IPS DF 6.9 (cell line): Measurements from ENCODE around the gene GABRB3.

Experiments used
- DNase-seq: peaks from one replicate; pipeline ENCODE4 v3.0.0-alpha.2; 2013; ENCODE audit warnings: low read depth, low spot score
- H3K27ac ChIP-seq: one replicate; pipeline ENCODE4 v1.5.1; 2013; ENCODE audit warnings: low read length, control low read depth
- H3K27me3 ChIP-seq: 2 replicates; pipeline ENCODE4 v1.6.1; 2013; ENCODE audit warnings: mild to moderate bottlenecking, low read length; ENCODE audit not compliant: control insufficient read depth, insufficient read depth
- H3K36me3 ChIP-seq: 2 replicates; pipeline ENCODE4 v1.6.1; 2013; ENCODE audit warnings: low read length; ENCODE audit not compliant: control insufficient read depth, insufficient read depth
- H3K4me1 ChIP-seq: 2 replicates; pipeline ENCODE4 v1.6.1; 2013; ENCODE audit warnings: low read length; ENCODE audit not compliant: control insufficient read depth, insufficient read depth
- H3K4me3 ChIP-seq: 2 replicates; pipeline ENCODE4 v1.5.1; 2013; ENCODE audit warnings: mild to moderate bottlenecking, low read length
- H3K9me3 ChIP-seq: 2 replicates; pipeline ENCODE4 v1.6.1; 2013; ENCODE audit warnings: low read length, inconsistent platforms; ENCODE audit not compliant: control insufficient read depth, insufficient read depth
- WGBS: extraction: QIAGEN DNeasy Blood & Tissue Kit; methylation state at CpG from one replicate; pipeline ENCODE4 v1.1.7; 2013; ENCODE audit warnings: mixed read lengths, missing lambda C conversion rate; ENCODE audit not compliant: insufficient read length, insufficient coverage; 5-methylcytosine and 5-hydroxymethylcytosine counted together

GABRB3 gene

DNA sequence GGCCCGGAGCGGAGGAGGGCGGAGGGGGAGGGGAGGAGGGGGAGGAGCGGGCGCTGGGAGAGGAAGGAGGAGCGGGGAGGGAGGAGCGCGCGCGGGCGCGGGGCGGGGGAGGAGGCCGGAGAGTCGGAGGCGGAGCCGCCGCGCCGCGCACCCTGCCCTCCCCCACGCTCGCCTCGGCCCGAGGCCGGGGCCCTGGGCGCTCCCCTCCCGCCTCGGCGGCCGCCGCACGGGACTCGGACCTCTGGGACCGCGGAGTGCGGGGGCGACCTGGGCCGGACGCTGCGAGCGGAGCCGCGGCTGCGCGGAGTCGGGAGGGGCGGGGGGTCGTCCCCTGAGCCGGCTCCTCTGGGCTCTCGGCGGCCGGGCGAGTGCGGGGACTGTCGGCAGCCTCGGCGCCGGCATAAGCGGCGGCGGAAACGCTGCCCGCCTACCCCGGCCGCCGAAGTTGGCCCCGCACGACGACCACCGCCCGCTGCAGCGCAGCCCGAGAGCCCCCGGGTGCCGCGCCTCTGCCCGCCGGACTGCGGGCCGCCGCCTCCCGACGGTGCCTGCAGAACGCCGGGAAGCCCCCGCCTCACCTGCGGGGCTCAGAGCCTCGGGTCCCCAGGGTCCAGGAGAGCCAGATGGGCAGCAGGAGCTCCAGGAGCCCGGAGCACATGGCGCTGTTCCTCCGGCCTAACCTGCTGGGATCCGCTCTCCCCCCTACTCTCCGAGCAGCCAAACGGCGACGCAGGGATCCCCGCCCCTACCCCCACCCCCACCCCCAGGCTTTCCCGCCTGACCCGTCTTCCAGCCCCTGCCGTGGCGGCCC lies 406 bp upstream of the GABRB3 start:
- Histone ChIP-seq H3K27ac (no peak overlapping the region), H3K27me3 (no peaks in the 10 kb centered on the region), H3K4me3 (peak overlapping the region; percentile 85), H3K4me1 (no peaks in the 10 kb centered on the region), H3K36me3 (no peaks in the 10 kb centered on the region), H3K9me3 (no peaks in the 10 kb centered on the region)
- no CpG with 5 or more reads among the region's 102 CpGs for WGBS
- DNase-seq = no peak

DNA sequence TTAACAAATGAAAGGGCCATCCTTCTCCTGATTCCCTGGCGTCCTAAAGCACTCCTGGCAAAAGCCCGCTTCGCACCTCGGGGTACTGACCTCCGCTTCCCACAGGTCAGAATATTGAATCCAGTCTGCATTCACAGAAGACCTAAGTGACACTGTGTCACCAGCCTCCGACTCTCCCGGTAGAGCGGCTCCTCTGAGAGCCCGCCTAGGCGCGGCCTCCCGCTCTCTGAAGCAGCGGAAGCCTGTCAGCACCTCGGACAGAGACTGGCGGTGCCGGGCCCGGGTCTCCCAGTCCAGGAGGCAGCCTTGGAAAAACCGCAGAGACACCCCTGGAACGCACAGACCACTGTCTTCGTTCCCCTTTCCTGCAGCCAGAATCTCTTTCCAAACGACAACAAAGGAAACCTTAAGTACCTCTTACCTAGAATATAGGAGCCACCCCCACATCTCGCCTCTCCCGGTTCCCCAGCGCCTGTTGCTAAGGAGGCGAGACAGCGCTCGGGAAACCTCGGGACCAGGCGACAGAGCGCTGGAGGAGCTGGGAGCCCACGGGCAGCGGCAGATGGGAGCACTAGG lies 1.2 kb downstream of the GABRB3 start:
- no CpG with 5 or more reads among the region's 32 CpGs for WGBS
- no peak for DNase-seq
- Histone ChIP-seq H3K4me1 (no peaks in the 10 kb centered on the region; the same call in 1 of the 2 replicates), H3K4me3 (peak overlapping the region; percentile 73; the same call in 1 of the 2 replicates), H3K27ac (no peak overlapping the region), H3K27me3 (no peaks in the 10 kb centered on the region), H3K9me3 (no peaks in the 10 kb centered on the region), H3K36me3 (no peaks in the 10 kb centered on the region)

DNA sequence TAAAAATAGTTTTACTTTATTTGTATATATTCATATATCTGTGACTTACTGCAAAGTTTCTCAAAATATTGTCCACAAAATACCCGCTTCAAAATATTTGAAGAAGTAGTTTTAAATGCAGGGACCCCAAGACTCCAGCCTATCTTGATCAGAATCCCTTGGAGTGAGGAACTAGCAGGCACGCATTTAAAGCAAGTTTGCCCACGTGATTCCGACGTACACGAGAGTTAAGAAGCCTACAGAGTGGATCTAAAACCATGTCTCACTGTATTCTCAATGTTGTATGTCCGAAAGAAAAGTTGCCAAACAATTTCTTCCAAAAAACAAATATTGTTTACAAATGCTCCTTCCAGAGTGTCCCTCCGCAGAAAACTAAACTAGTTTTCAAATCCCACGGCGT lies 1.7 kb downstream of the GABRB3 start:
- Histone ChIP-seq H3K36me3 (no peaks in the 10 kb centered on the region), H3K9me3 (no peaks in the 10 kb centered on the region), H3K27me3 (no peaks in the 10 kb centered on the region), H3K27ac (no peak overlapping the region), H3K4me3 (peak overlapping the region; percentile 47; the same call in 1 of the 2 replicates), H3K4me1 (no peaks in the 10 kb centered on the region; the same call in 1 of the 2 replicates)
- DNase-seq = no peak
- no CpG with 5 or more reads among the region's 10 CpGs for WGBS

DNA sequence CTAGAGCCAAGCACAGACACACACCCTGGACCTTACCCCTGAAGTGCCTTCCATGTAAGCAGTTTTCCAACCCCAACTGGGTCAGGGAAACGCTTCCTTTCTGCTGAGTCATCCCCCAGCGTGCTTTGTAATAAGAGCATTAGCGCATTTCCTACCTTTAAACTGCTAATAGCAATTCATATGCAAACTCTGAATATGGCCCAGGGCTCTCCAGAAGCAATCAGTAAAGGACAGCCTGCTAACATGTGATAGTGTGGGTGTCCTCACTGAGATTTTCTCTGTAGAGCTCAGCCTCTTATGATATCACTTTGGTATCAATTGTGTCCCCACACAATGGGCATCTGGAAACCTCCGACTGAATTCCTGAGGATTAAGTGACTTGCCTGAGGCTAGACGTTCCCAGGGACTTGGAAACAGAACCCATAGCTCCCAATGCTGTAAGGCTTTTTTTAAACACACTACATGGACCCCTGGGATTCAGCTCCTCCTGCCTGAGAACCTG lies 5.6 kb downstream of the GABRB3 start:
- H3K36me3 ChIP-seq = no peaks in the 10 kb centered on the region
- H3K4me1 ChIP-seq = peaks cover 3% of the 10 kb centered on the region; the same call in 1 of the 2 replicates
- H3K27me3 ChIP-seq = no peaks in the 10 kb centered on the region
- peak overlapping the region; percentile 73 for H3K27ac ChIP-seq
- no peaks in the 10 kb centered on the region for H3K9me3 ChIP-seq
- no peak for DNase-seq
- no peak overlapping the region for H3K4me3 ChIP-seq
- WGBS = no CpG with 5 or more reads among the region's 5 CpGs

DNA sequence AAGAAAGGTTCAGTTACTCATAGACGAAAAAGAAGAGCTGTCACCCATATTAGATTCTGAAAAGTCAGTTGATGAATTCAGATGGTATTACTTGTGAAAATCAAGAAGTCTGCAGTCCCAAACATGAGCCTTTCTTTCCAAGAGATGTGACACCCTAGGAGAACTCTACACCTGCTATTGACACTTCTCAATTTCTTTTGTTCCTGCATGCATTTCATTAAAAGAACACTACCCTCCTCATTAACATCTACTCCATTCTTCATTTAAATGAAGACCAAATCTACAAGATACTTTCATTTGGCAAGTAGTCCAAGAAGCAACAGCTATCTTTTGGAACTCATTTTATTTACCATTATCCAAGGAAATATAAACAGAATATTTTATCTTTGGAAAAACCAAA lies 6.6 kb downstream of the GABRB3 start:
- H3K4me1 ChIP-seq = peaks cover 3% of the 10 kb centered on the region; the same call in 1 of the 2 replicates

DNA sequence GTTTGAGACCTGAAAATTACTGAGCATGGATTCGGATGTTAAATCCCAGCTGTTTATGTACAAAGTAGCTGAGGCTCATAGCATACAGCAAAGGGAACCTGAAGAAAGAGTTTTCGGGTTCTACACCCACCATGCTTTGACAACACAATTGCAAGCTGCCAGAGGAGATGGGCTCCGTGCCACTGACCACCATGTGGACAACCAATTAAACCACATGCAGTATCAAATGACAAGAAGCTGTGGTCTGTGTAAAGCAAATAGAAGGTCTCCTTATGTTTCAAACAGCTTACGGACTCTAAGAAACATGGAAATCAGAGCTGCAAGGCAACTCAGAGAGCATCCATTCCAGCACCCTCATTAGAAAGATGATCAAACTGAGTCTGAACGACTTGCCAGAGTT lies 12.9 kb downstream of the GABRB3 start:
- no peaks in the 10 kb centered on the region for H3K27me3 ChIP-seq
- no peaks in the 10 kb centered on the region for H3K36me3 ChIP-seq
- DNase-seq = no peak
- H3K4me1 ChIP-seq = peaks cover 8% of the 10 kb centered on the region; the same call in 1 of the 2 replicates
- no CpG with 5 or more reads among the region's 5 CpGs for WGBS
- no peak overlapping the region for H3K27ac ChIP-seq
- no peaks in the 10 kb centered on the region for H3K9me3 ChIP-seq
- no peak overlapping the region for H3K4me3 ChIP-seq

More for the DNA sequence above, 6.6 kb downstream of the GABRB3 start:
- peak overlapping the region; percentile 79 for H3K27ac ChIP-seq
- no CpG with 5 or more reads among the region's 1 CpG for WGBS
- no peaks in the 10 kb centered on the region for H3K36me3 ChIP-seq
- no peaks in the 10 kb centered on the region for H3K27me3 ChIP-seq
- no peak overlapping the region for H3K4me3 ChIP-seq
- no peak for DNase-seq
- H3K9me3 ChIP-seq = no peaks in the 10 kb centered on the region

DNA sequence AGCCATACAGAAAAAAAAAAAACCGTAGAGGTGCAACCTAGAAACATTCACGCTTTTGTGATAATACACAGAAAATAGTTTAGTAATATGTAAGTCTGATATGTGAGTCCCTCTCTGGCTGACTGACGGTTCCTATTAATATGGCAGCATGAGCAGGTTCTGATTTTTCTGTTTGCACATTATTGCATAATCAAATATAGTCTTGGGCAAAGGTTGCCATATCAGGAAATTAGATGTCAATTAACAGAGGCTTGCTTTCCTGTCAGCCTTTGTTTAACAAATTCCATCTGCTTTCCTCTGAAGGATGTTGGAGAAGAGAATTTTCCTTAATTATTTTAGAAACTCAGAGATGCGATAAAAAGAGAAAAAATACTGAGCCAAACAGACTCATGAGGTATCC lies 14.8 kb downstream of the GABRB3 start:
- Histone ChIP-seq H3K36me3 (no peaks in the 10 kb centered on the region), H3K9me3 (no peaks in the 10 kb centered on the region), H3K27me3 (no peaks in the 10 kb centered on the region), H3K4me3 (no peak overlapping the region), H3K27ac (no peak overlapping the region), H3K4me1 (peaks cover 8% of the 10 kb centered on the region; the same call in 1 of the 2 replicates)
- no CpG with 5 or more reads among the region's 4 CpGs for WGBS
- no peak for DNase-seq

DNA sequence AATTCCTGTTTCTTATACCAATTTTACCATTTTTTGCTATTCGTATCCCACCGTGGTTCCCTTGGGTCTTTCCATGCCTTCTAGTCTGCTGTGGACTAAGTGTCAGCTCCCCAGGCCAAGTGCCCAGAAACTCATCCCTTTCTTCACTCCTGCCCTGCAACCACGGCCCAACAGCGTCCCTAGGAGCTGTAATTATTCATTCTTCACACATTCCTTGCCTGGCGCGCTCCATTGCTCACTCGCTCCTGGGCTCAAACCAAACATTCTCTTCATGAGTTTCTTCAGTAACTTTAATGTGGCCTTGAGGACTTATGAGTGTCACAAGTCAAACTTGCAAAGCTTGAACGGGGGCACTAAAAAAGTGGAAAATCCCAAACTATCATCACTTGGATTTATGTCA lies 15.7 kb downstream of the GABRB3 start:
- WGBS = no CpG with 5 or more reads among the region's 8 CpGs
- no peak overlapping the region for H3K27ac ChIP-seq

DNA sequence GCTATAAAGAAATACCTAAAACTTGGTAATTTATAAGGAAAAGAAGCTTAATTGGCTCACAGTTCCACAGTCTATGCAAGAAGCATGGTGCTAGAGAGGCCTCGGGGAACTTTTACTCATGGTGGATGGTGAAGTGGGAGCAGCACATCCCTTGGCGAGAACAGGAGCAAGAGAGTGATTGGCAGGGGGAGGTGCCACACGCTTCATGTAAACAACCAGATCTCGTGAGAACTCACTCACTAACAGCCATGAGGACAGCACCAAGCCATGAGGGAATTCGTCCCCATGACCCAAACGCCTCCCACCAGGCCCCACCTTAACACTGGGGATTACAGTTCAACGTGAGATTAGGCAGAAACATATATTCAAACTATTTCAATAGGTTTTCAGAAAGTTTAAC lies 28.0 kb downstream of the GABRB3 start:
- peaks cover 1% of the 10 kb centered on the region; the same call in 1 of the 2 replicates for H3K4me1 ChIP-seq
- H3K9me3 ChIP-seq = no peaks in the 10 kb centered on the region
- no peak overlapping the region for H3K4me3 ChIP-seq
- no peak overlapping the region for H3K27ac ChIP-seq
- H3K36me3 ChIP-seq = no peaks in the 10 kb centered on the region
- no peaks in the 10 kb centered on the region for H3K27me3 ChIP-seq
- no peak for DNase-seq
- no CpG with 5 or more reads among the region's 7 CpGs for WGBS

More for the DNA sequence above, 15.7 kb downstream of the GABRB3 start:
- Histone ChIP-seq H3K27me3 (no peaks in the 10 kb centered on the region), H3K9me3 (no peaks in the 10 kb centered on the region), H3K36me3 (no peaks in the 10 kb centered on the region), H3K4me3 (no peak overlapping the region), H3K4me1 (peaks cover 5% of the 10 kb centered on the region; the same call in 1 of the 2 replicates)
- DNase-seq = no peak

DNA sequence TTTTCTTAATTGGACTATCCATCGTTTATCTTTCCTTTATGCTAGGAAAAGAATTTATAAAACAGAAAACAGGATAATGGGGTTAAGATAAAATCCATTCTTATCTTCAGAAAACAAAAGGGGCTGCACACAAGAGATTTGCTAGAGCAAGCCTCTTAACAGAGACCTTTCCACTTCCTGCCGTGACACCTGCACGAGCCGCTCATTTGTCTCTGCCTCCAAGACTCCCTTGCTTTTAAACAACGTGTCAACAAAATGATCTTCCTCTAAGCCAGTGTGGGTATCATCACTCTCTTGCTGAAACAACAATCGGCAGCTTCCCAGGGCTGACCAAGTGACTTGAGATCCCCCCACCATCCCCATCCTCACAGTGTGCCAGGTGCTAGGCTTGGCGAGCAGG lies 33.1 kb downstream of the GABRB3 start:
- Histone ChIP-seq H3K9me3 (no peaks in the 10 kb centered on the region), H3K4me3 (no peak overlapping the region; the same call in 1 of the 2 replicates), H3K36me3 (no peaks in the 10 kb centered on the region), H3K4me1 (peaks cover 2% of the 10 kb centered on the region), H3K27me3 (no peaks in the 10 kb centered on the region), H3K27ac (no peak overlapping the region)
- no peak for DNase-seq
- WGBS = no CpG with 5 or more reads among the region's 7 CpGs
